Right hindlimb (tissue), 1 donor: ENCODE data around the gene TRIM28.

ENCODE experiments used
- DNase-seq: peaks from one replicate; pipeline ENCODE4 v3.0.0-alpha.2; 2018

Gene TRIM28

GRCh38 chr19:58550362-58551122, 6.7 kb downstream of the TRIM28 start:
- no peak for DNase-seq

- DNase-seq = no peak
Measured at GRCh38 chr19:58551123-58551497, 7.2 kb downstream of the TRIM28 start.

- DNase-seq = no peak
Measured at GRCh38 chr19:58551577-58552471, 8.0 kb downstream of the TRIM28 start.

GRCh38 chr19:58552655-58553054, 8.8 kb downstream of the TRIM28 start:
- no peak for DNase-seq

GRCh38 chr19:58553799-58554493, 10.1 kb downstream of the TRIM28 start:
- DNase-seq = peak; percentile 33

- DNase-seq = peak; percentile 98
Measured at GRCh38 chr19:58554494-58555368, 10.9 kb downstream of the TRIM28 start, which contains the start of gene CHMP2A. CHMP2A (minus strand) TSS chr19:58555105; CDS start chr19:58554212, 893 bp downstream.

GRCh38 chr19:58555369-58555885, 11.6 kb downstream of the TRIM28 start:
- DNase-seq = no peak

- peak; percentile 30 for DNase-seq
Measured at GRCh38 chr19:58555920-58556621, 12.2 kb downstream of the TRIM28 start.

- no peak for DNase-seq
Measured at GRCh38 chr19:58556622-58557220, 12.9 kb downstream of the TRIM28 start.

GRCh38 chr19:58557221-58558065, 13.6 kb downstream of the TRIM28 start:
- no peak for DNase-seq

- DNase-seq = no peak
Measured at GRCh38 chr19:58558066-58558622, 14.3 kb downstream of the TRIM28 start, which contains the start of gene UBE2M. UBE2M (minus strand) TSS chr19:58558611; CDS start chr19:58558381, 230 bp downstream.

GRCh38 chr19:58558623-58559274, 14.9 kb downstream of the TRIM28 start:
- peak; percentile 100 for DNase-seq

- DNase-seq = peak; percentile 96
Measured at GRCh38 chr19:58559275-58560006, 15.6 kb downstream of the TRIM28 start.

- DNase-seq = no peak
Measured at GRCh38 chr19:58560007-58560887, 16.4 kb downstream of the TRIM28 start.

- DNase-seq = no peak
Measured at GRCh38 chr19:58560921-58561320, 17.1 kb downstream of the TRIM28 start.

GRCh38 chr19:58561373-58562121, 17.7 kb downstream of the TRIM28 start:
- DNase-seq = no peak
